Keratinocyte (primary cell): ENCODE measurements around the gene TRIML1.

Source experiments
- EZH2 ChIP-seq: IDR thresholded peaks from one replicate; pipeline ENCODE4 v1.6.1; 2012; ENCODE audit warnings: inconsistent platforms, mild to moderate bottlenecking, low read length, moderate library complexity
- TF ChIP-seq, protein P1 (sequence below), 3 experiments: IDR thresholded peaks in 1 of 3; conservative IDR thresholded peaks in 1 of 3; optimal IDR thresholded peaks in 1 of 3; 2 replicates in 2 of 3; 3 replicates in 1 of 3; pipeline versions ENCODE3 to v1.5.1; 2011; ENCODE audit warnings: low read length in 3 of 3, mild to moderate bottlenecking in 3 of 3, moderate library complexity in 2 of 3, control low read depth in 1 of 3, inconsistent platforms in 1 of 3; ENCODE audit not compliant: insufficient read depth in 2 of 3; ENCODE audit errors: extremely low read depth in 1 of 3

DNA sequence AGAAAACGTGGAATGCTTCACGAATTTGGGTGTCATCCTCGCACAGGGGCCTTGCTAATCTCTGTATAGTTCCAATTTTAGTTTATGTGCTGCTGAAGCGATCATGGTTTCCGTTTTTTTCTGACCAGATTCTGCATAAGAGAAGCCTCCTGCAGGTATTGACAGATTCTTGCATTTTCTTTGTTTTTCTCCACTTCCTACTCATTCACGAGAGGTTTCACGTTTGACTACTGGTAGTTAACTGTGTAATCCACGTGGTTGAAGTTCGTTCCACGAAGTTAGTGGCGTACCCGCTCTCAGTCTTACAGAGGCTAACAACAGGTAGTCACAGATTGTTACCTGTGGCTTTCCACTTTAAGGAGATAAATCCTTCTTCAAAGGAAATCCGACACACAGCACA is 17.7 kb upstream of the TRIML1 start:
- TF ChIP-seq, protein P1, sequence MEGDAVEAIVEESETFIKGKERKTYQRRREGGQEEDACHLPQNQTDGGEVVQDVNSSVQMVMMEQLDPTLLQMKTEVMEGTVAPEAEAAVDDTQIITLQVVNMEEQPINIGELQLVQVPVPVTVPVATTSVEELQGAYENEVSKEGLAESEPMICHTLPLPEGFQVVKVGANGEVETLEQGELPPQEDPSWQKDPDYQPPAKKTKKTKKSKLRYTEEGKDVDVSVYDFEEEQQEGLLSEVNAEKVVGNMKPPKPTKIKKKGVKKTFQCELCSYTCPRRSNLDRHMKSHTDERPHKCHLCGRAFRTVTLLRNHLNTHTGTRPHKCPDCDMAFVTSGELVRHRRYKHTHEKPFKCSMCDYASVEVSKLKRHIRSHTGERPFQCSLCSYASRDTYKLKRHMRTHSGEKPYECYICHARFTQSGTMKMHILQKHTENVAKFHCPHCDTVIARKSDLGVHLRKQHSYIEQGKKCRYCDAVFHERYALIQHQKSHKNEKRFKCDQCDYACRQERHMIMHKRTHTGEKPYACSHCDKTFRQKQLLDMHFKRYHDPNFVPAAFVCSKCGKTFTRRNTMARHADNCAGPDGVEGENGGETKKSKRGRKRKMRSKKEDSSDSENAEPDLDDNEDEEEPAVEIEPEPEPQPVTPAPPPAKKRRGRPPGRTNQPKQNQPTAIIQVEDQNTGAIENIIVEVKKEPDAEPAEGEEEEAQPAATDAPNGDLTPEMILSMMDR (optimal IDR thresholded peaks at IDR 0.05 in 1 of 3, IDR thresholded peaks at IDR 0.05 in 1 of 3, conservative IDR thresholded peaks at IDR 0.05 in 1 of 3; ENCODE audit: extremely low read depth in 1 of 3, insufficient read depth in 2 of 3, low read length in 3 of 3), result no peak
- no peak for TF ChIP-seq EZH2
